Measurements from ENCODE around the gene IL12B.
"Not testable (repeated sequence)": the region's sequence is repeated elsewhere in the genome, so short reads cannot be mapped to it uniquely, and the experiment has no call there.

IL12B gene

GRCh38 chr5:159330131-159330800 is at the start of gene IL12B:
IL12B (minus strand) TSS chr5:159330487; CDS start chr5:159326782, 3,705 bp downstream.
- H3K4me1 ChIP-seq (ENCODE audit: control insufficient read depth in 2 of 2, insufficient read depth in 2 of 2, low read length in 2 of 2) = peaks cover 0 to 7% of the 10 kb centered on the region in 2 donors
- no peaks in the 10 kb centered on the region for H3K36me3 ChIP-seq (ENCODE audit: control insufficient read depth in 2 of 2, insufficient read depth in 2 of 2, low read length in 2 of 2)
- no peak within 1 kb of the TSS for H3K4me3 ChIP-seq (ENCODE audit: low read length in 2 of 2)
- no peaks in the 10 kb centered on the region for H3K9me3 ChIP-seq (ENCODE audit: control insufficient read depth in 2 of 2, low read length in 2 of 2)
- H3K9ac ChIP-seq (ENCODE audit: low read depth in 1 of 2, low read length in 2 of 2) = no peak within 1 kb of the TSS
- H3K27me3 ChIP-seq (ENCODE audit: control insufficient read depth in 2 of 2, insufficient read depth in 2 of 2, low read length in 2 of 2) = peaks cover 2% of the 10 kb centered on the region in 2 donors
- H3K27ac ChIP-seq (ENCODE audit: low read depth in 2 of 2, low read length in 2 of 2) = no peak within 1 kb of the TSS

DNA sequence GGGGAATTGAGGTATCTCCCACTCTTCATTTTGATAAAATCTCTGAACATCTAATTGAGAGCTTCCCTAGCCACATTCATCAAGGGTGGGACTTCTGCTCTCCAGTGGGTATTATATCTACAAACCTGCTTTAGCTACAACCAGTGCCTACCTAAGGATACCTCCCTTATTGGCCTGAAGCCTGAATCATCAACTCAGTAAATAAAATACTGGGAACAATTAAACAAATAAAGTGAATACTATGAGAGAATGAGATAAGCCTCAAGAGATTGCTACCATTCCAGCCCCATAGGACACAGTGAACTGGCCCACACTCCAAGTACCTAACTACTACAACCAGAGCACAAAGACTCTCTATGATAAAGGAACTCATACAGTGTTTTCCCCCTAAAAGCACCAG is 47.4 kb upstream of the IL12B start:
- H3K9me3 ChIP-seq (ENCODE audit: control insufficient read depth in 2 of 2, low read length in 2 of 2) = peaks cover 0 to 3% of the 10 kb centered on the region in 2 donors
- no peak overlapping the region for H3K27ac ChIP-seq (ENCODE audit: low read depth in 2 of 2, low read length in 2 of 2)
- no peaks in the 10 kb centered on the region for H3K36me3 ChIP-seq (ENCODE audit: control insufficient read depth in 2 of 2, insufficient read depth in 2 of 2, low read length in 2 of 2)
- no peaks in the 10 kb centered on the region for H3K27me3 ChIP-seq (ENCODE audit: control insufficient read depth in 2 of 2, insufficient read depth in 2 of 2, low read length in 2 of 2)
- no peaks in the 10 kb centered on the region for H3K4me1 ChIP-seq (ENCODE audit: control insufficient read depth in 2 of 2, insufficient read depth in 2 of 2, low read length in 2 of 2)
- H3K4me3 ChIP-seq (ENCODE audit: low read length in 2 of 2) = no peak overlapping the region
- no peak overlapping the region for H3K9ac ChIP-seq (ENCODE audit: low read depth in 1 of 2, low read length in 2 of 2)

- H3K9me3 ChIP-seq (ENCODE audit: control insufficient read depth in 2 of 2, low read length in 2 of 2); H3K4me3 ChIP-seq (ENCODE audit: low read length in 2 of 2); H3K4me1 ChIP-seq (ENCODE audit: control insufficient read depth in 2 of 2, insufficient read depth in 2 of 2, low read length in 2 of 2); H3K27me3 ChIP-seq (ENCODE audit: control insufficient read depth in 2 of 2, insufficient read depth in 2 of 2, low read length in 2 of 2); H3K9ac ChIP-seq (ENCODE audit: low read depth in 1 of 2, low read length in 2 of 2); H3K36me3 ChIP-seq (ENCODE audit: control insufficient read depth in 2 of 2, insufficient read depth in 2 of 2, low read length in 2 of 2); H3K27ac ChIP-seq (ENCODE audit: low read depth in 2 of 2, low read length in 2 of 2): not testable (repeated sequence)
These were observed 37.6 kb upstream of the IL12B start for GRCh38 chr5:159367866-159368265.

DNA sequence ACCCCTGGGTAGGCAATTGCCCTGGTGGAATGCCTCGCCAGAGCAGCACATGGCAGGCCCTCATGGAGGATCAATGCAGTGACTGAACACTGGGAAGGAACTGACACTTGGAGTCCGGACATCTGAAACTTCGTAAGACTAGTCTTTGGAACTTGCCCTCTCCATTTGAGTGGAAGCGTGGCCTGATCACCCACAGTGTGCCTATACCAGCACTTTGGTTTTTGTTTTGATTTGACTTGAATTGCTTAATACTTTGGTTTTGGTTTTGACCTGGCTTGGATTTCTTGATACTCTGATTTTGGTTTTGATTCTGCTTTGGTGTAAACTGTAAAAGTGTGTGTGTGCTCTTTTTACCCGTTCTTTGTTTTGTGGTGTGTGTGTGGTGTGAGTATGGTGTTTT is 36.5 kb upstream of the IL12B start:
- H3K4me1 ChIP-seq (ENCODE audit: control insufficient read depth in 2 of 2, insufficient read depth in 2 of 2, low read length in 2 of 2); H3K9ac ChIP-seq (ENCODE audit: low read depth in 1 of 2, low read length in 2 of 2); H3K27ac ChIP-seq (ENCODE audit: low read depth in 2 of 2, low read length in 2 of 2); H3K27me3 ChIP-seq (ENCODE audit: control insufficient read depth in 2 of 2, insufficient read depth in 2 of 2, low read length in 2 of 2); H3K36me3 ChIP-seq (ENCODE audit: control insufficient read depth in 2 of 2, insufficient read depth in 2 of 2, low read length in 2 of 2); H3K4me3 ChIP-seq (ENCODE audit: low read length in 2 of 2); H3K9me3 ChIP-seq (ENCODE audit: control insufficient read depth in 2 of 2, low read length in 2 of 2): not testable (repeated sequence)

DNA sequence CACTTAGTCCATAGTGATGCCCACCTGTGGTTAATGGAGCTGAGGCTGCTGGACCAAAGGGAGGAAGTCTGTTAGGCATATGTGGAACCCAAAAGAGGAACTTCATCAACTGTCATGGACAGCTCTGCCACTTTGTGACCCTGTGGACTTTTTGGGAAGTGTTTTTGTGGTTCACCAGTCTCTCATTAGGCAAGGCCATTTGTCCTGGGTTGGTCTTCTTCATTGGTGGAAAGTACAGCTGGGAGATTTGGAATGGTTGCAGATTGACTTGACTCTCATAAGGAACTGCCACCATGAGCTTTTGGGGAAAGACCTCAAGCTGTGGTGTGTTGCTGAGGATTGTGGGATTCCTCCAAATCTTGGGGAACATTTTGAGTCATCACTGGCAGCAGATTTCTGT is 31.9 kb upstream of the IL12B start:
- H3K4me1 ChIP-seq (ENCODE audit: control insufficient read depth in 2 of 2, insufficient read depth in 2 of 2, low read length in 2 of 2) = no peaks in the 10 kb centered on the region
- no peaks in the 10 kb centered on the region for H3K27me3 ChIP-seq (ENCODE audit: control insufficient read depth in 2 of 2, insufficient read depth in 2 of 2, low read length in 2 of 2)
- no peaks in the 10 kb centered on the region for H3K36me3 ChIP-seq (ENCODE audit: control insufficient read depth in 2 of 2, insufficient read depth in 2 of 2, low read length in 2 of 2)
- H3K9me3 ChIP-seq (ENCODE audit: control insufficient read depth in 2 of 2, low read length in 2 of 2) = no peaks in the 10 kb centered on the region
- H3K9ac ChIP-seq (ENCODE audit: low read depth in 1 of 2, low read length in 2 of 2) = no peak overlapping the region
- no peak overlapping the region for H3K27ac ChIP-seq (ENCODE audit: low read depth in 2 of 2, low read length in 2 of 2)
- no peak overlapping the region for H3K4me3 ChIP-seq (ENCODE audit: low read length in 2 of 2)

- not testable (repeated sequence) for H3K4me1 ChIP-seq (ENCODE audit: control insufficient read depth in 2 of 2, insufficient read depth in 2 of 2, low read length in 2 of 2); H3K4me3 ChIP-seq (ENCODE audit: low read length in 2 of 2); H3K9ac ChIP-seq (ENCODE audit: low read depth in 1 of 2, low read length in 2 of 2)
These were observed 29.6 kb upstream of the IL12B start for GRCh38 chr5:159359871-159360270.

DNA sequence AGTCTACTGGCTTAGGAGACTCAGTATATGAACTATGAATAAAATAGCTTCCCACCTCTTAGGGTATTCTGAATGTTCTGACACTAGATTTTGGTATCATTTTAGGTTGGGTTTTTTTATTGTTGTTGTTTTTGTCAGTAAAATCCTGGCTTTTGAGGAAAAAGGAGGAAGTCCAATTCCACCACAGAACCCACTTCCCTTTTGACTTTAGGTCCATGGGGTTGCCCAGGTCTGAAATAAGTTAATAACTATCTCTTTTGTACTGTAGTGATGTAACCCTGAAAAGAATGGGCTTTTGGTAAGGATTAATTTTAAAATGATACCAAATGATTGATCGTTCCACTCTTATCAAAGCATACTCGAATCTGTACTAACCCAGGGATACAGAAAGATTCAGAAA is 29.1 kb upstream of the IL12B start:
- no peak overlapping the region for H3K27ac ChIP-seq (ENCODE audit: low read depth in 2 of 2, low read length in 2 of 2)
- H3K36me3 ChIP-seq (ENCODE audit: control insufficient read depth in 2 of 2, insufficient read depth in 2 of 2, low read length in 2 of 2) = no peaks in the 10 kb centered on the region
- H3K4me3 ChIP-seq (ENCODE audit: low read length in 2 of 2) = no peak overlapping the region
- no peaks in the 10 kb centered on the region for H3K4me1 ChIP-seq (ENCODE audit: control insufficient read depth in 2 of 2, insufficient read depth in 2 of 2, low read length in 2 of 2)
- H3K9me3 ChIP-seq (ENCODE audit: control insufficient read depth in 2 of 2, low read length in 2 of 2) = no peaks in the 10 kb centered on the region
- H3K27me3 ChIP-seq (ENCODE audit: control insufficient read depth in 2 of 2, insufficient read depth in 2 of 2, low read length in 2 of 2) = no peaks in the 10 kb centered on the region
- H3K9ac ChIP-seq (ENCODE audit: low read depth in 1 of 2, low read length in 2 of 2) = no peak overlapping the region

More at GRCh38 chr5:159359871-159360270, 29.6 kb upstream of the IL12B start:
- H3K9me3 ChIP-seq (ENCODE audit: control insufficient read depth in 2 of 2, low read length in 2 of 2); H3K27ac ChIP-seq (ENCODE audit: low read depth in 2 of 2, low read length in 2 of 2); H3K27me3 ChIP-seq (ENCODE audit: control insufficient read depth in 2 of 2, insufficient read depth in 2 of 2, low read length in 2 of 2); H3K36me3 ChIP-seq (ENCODE audit: control insufficient read depth in 2 of 2, insufficient read depth in 2 of 2, low read length in 2 of 2): not testable (repeated sequence)

- Histone ChIP-seq H3K4me1 (ENCODE audit: control insufficient read depth in 2 of 2, insufficient read depth in 2 of 2, low read length in 2 of 2) (no peaks in the 10 kb centered on the region), H3K27me3 (ENCODE audit: control insufficient read depth in 2 of 2, insufficient read depth in 2 of 2, low read length in 2 of 2) (no peaks in the 10 kb centered on the region), H3K9ac (ENCODE audit: low read depth in 1 of 2, low read length in 2 of 2) (no peak overlapping the region), H3K36me3 (ENCODE audit: control insufficient read depth in 2 of 2, insufficient read depth in 2 of 2, low read length in 2 of 2) (no peaks in the 10 kb centered on the region), H3K4me3 (ENCODE audit: low read length in 2 of 2) (no peak overlapping the region), H3K27ac (ENCODE audit: low read depth in 2 of 2, low read length in 2 of 2) (no peak overlapping the region), H3K9me3 (ENCODE audit: control insufficient read depth in 2 of 2, low read length in 2 of 2) (no peaks in the 10 kb centered on the region)
These were observed 23.5 kb upstream of the IL12B start for GRCh38 chr5:159353661-159354252.

- not testable (repeated sequence) for H3K4me3 ChIP-seq (ENCODE audit: low read length in 2 of 2); H3K27me3 ChIP-seq (ENCODE audit: control insufficient read depth in 2 of 2, insufficient read depth in 2 of 2, low read length in 2 of 2); H3K4me1 ChIP-seq (ENCODE audit: control insufficient read depth in 2 of 2, insufficient read depth in 2 of 2, low read length in 2 of 2); H3K9me3 ChIP-seq (ENCODE audit: control insufficient read depth in 2 of 2, low read length in 2 of 2); H3K9ac ChIP-seq (ENCODE audit: low read depth in 1 of 2, low read length in 2 of 2); H3K27ac ChIP-seq (ENCODE audit: low read depth in 2 of 2, low read length in 2 of 2); H3K36me3 ChIP-seq (ENCODE audit: control insufficient read depth in 2 of 2, insufficient read depth in 2 of 2, low read length in 2 of 2)
These were observed 20.4 kb upstream of the IL12B start for GRCh38 chr5:159350644-159351043.

DNA sequence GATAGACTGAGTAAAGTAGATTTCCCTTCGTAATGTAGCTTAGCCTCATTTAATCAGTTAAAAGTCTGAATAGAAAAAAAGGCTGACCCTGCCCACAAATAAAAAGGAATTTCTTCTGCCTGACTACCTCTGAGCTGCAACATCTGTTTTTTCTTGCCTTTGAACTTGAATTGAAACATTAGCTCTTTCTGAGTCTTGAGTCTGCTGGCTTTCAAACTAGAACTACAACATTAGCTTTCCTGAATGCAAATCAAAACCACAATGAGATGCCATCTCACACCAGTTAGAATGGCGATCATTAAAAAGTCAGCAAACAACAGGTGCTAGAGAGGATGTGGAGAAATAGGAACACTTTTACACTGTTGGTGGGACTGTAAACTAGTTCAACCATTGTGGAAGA is 19.9 kb upstream of the IL12B start:
- not testable (repeated sequence) for H3K9ac ChIP-seq (ENCODE audit: low read depth in 1 of 2, low read length in 2 of 2); H3K27ac ChIP-seq (ENCODE audit: low read depth in 2 of 2, low read length in 2 of 2); H3K36me3 ChIP-seq (ENCODE audit: control insufficient read depth in 2 of 2, insufficient read depth in 2 of 2, low read length in 2 of 2); H3K4me3 ChIP-seq (ENCODE audit: low read length in 2 of 2); H3K4me1 ChIP-seq (ENCODE audit: control insufficient read depth in 2 of 2, insufficient read depth in 2 of 2, low read length in 2 of 2); H3K27me3 ChIP-seq (ENCODE audit: control insufficient read depth in 2 of 2, insufficient read depth in 2 of 2, low read length in 2 of 2); H3K9me3 ChIP-seq (ENCODE audit: control insufficient read depth in 2 of 2, low read length in 2 of 2)

Data from mucosa of rectum (tissue), 2 donors.